Stimulated activated CD8-positive, alpha-beta memory T cell treated with anti-CD3 and anti-CD28 coated beads, Interleukin-2, amount 100 ng/mL, for 1 hour (primary cell): ENCODE results near the gene PTPRN2.

Experiments
- DNase-seq, 2 donors: peaks; one replicate each; pipeline ENCODE4 v3.0.0-alpha.2; 2020; ENCODE audit warnings: low read depth in 2 of 2

PTPRN2 gene

GRCh38 chr7:158602905-158603772 lies 15.5 kb upstream of the PTPRN2 start:
- no peak for DNase-seq

- DNase-seq, result no peak
Measured at GRCh38 chr7:158602041-158602440, 14.4 kb upstream of the PTPRN2 start.

GRCh38 chr7:158601090-158601489 lies 13.5 kb upstream of the PTPRN2 start:
- DNase-seq, result no peak

- no peak for DNase-seq
Measured at GRCh38 chr7:158596745-158597144, 9.1 kb upstream of the PTPRN2 start.

- DNase-seq, result no peak
Measured at GRCh38 chr7:158596309-158596708, 8.7 kb upstream of the PTPRN2 start.

GRCh38 chr7:158595068-158595467 lies 7.4 kb upstream of the PTPRN2 start:
- DNase-seq, result no peak

GRCh38 chr7:158592541-158592940 lies 4.9 kb upstream of the PTPRN2 start:
- DNase-seq, result no peak

- no peak for DNase-seq
Measured at GRCh38 chr7:158591944-158592343, 4.3 kb upstream of the PTPRN2 start.

- DNase-seq, result no peak
Measured at GRCh38 chr7:158590181-158590530, 2.5 kb upstream of the PTPRN2 start.

GRCh38 chr7:158589653-158590052 lies 2.0 kb upstream of the PTPRN2 start:
- DNase-seq, result no peak

GRCh38 chr7:158588878-158589442 lies 1.3 kb upstream of the PTPRN2 start:
- no peak for DNase-seq

- DNase-seq, result no peak
Measured at GRCh38 chr7:158588085-158588877, 658 bp upstream of the PTPRN2 start.

GRCh38 chr7:158586499-158587161 lies 993 bp downstream of the PTPRN2 start:
- no peak for DNase-seq

GRCh38 chr7:158585721-158586498 lies 1.7 kb downstream of the PTPRN2 start:
- DNase-seq, result no peak

GRCh38 chr7:158584407-158584806 lies 3.2 kb downstream of the PTPRN2 start:
- DNase-seq, result no peak

GRCh38 chr7:158583810-158584209 lies 3.8 kb downstream of the PTPRN2 start:
- no peak for DNase-seq

- DNase-seq, result no peak
Measured at GRCh38 chr7:158583143-158583542, 4.5 kb downstream of the PTPRN2 start.

GRCh38 chr7:158582089-158582456 lies 5.5 kb downstream of the PTPRN2 start:
- no peak for DNase-seq

- no peak for DNase-seq
Measured at GRCh38 chr7:158581440-158582088, 6.1 kb downstream of the PTPRN2 start.

GRCh38 chr7:158579662-158580646 lies 7.7 kb downstream of the PTPRN2 start:
- DNase-seq, result no peak
